Esophagus squamous epithelium (tissue), 5 donors: ENCODE measurements around the gene PTPN21. TPM values are rescaled to one million over a fixed set of nuclear protein-coding genes. Genes with fewer than 3 reads are reported as not detected.

Source experiments
- DNase-seq: peaks from one replicate; lab custom pipeline; 2025; lab: John Stamatoyannopoulos, UW
- H3K27ac ChIP-seq, 4 donors: fragments of 200-600 bp; sonication (generic); one replicate each; pipeline ENCODE4 v1.5.1; 2016 to 2019; ENCODE audit warnings: mild to moderate bottlenecking in 1 of 4
- H3K27me3 ChIP-seq, 4 donors: fragments of 200-600 bp; sonication (generic); 1 replicate in 3 of 4; 2 replicates in 1 of 4; pipeline versions ENCODE4 v1.5.1 to v1.6.0; 2017 to 2021; ENCODE audit warnings: antibody characterized with exemption in 1 of 4
- H3K36me3 ChIP-seq, 3 donors: fragments of 200-600 bp; sonication (generic); one replicate each; pipeline ENCODE4 v1.5.1; 2016 to 2019
- H3K4me1 ChIP-seq, 3 donors: fragments of 200-600 bp; sonication (generic); one replicate each; pipeline ENCODE4 v1.5.1; 2017 to 2019
- H3K4me3 ChIP-seq, 4 donors: fragments of 200-600 bp; sonication (generic); 1 replicate in 3 of 4; 2 replicates in 1 of 4; pipeline ENCODE4 v1.5.1; 2016 to 2019; ENCODE audit warnings: mild to moderate bottlenecking in 2 of 4, moderate library complexity in 1 of 4
- H3K9me3 ChIP-seq, 3 donors: fragments of 200-600 bp; sonication (generic); one replicate each; pipeline ENCODE4 v1.5.1; 2016 to 2019
- CTCF ChIP-seq, 6 experiments: fragments of 450-650 bp in 4 of 6; fragments of 200-600 bp in 2 of 6; sonication (generic) in 2 of 6; IDR thresholded peaks; one replicate each; pipeline ENCODE4 v1.5.1; 2016 to 2019; ENCODE audit warnings: antibody characterized with exemption in 6 of 6, mild to moderate bottlenecking in 4 of 6, moderate library complexity in 4 of 6
- POLR2A ChIP-seq, 4 donors: fragments of 450-650 bp; IDR thresholded peaks; one replicate each; pipeline ENCODE4 v1.6.1; 2017; ENCODE audit warnings: antibody characterized with exemption in 4 of 4, mild to moderate bottlenecking in 4 of 4, moderate library complexity in 3 of 4
- WGBS, 2 donors: methylation state at CpG; one replicate each; pipeline ENCODE4 v1.1.5; 2018; 5-methylcytosine and 5-hydroxymethylcytosine counted together
- intact Hi-C: fragments of 100-400 bp; cut with DNase I; formaldehyde crosslinking; loops from one replicate; pipeline ENCODE4 v1.15.0; 2022
- total RNA-seq, 4 donors: library from RNA; depleted of rRNA; stranded (reverse); fragments of >200 nt; gene quantifications; one replicate each; pipeline ENCODE4 v1.1.0, GENCODE V29; 2016
- donor health status: DM: yes; HTN: yes; CAD: no.

Gene PTPN21
- 10 to 100 TPM in 1 of 4 donors, 1 to 10 TPM in 3; 4.7 to 14.5 (median 6.1) TPM for total RNA-seq

- Histone ChIP-seq H3K4me3 (peak within 1 kb of the TSS; percentile 60 to 89 (median 74)), H3K27ac (peak within 1 kb of the TSS; percentile 84 to 94 (median 92)), H3K27me3 (peaks cover 0 to 3% (median 0%) of the 10 kb centered on the region in 4 donors), H3K9me3 (no peaks in the 10 kb centered on the region), H3K4me1 (peaks cover 7 to 56% (median 9%) of the 10 kb centered on the region in 3 donors), H3K36me3 (peaks cover 0 to 8% (median 0%) of the 10 kb centered on the region in 3 donors)
- no peak for DNase-seq
- intact Hi-C loops: loop anchor here (10.0 kb wide), 1 partner anchor 60 kb away; no protein-coding TSS in a partner anchor
- TF ChIP-seq CTCF (IDR thresholded peaks at IDR 0.05): peak in 1 of 6 experiments; percentile 5
- peak in 2 of 4 donors; percentile 15 to 45 for TF ChIP-seq POLR2A (IDR thresholded peaks at IDR 0.05)
- 0 to 1% methylated on average over 20 to 23 of the region's 103 CpGs for WGBS, 2 donors
Observed at GRCh38 chr14:88554457-88555286, at the start of gene PTPN21. Gene PTPN21 (minus strand): TSS chr14:88555007. CDS start chr14:88550417, 4,590 bp downstream.

- Histone ChIP-seq H3K27me3 (no peaks in the 10 kb centered on the region), H3K27ac (no peak overlapping the region), H3K4me3 (no peak overlapping the region), H3K9me3 (no peaks in the 10 kb centered on the region), H3K4me1 (no peaks in the 10 kb centered on the region), H3K36me3 (peaks cover 13 to 100% (median 18%) of the 10 kb centered on the region in 3 donors)
- TF ChIP-seq CTCF (IDR thresholded peaks at IDR 0.05) (no peak), POLR2A (IDR thresholded peaks at IDR 0.05) (no peak)
- intact Hi-C loops: no loop called here
- no peak for DNase-seq
Observed at GRCh38 chr14:88604212-88604611, 49.4 kb upstream of the PTPN21 start.

- no peak for DNase-seq
- H3K36me3 ChIP-seq: peaks cover 4 to 100% (median 17%) of the 10 kb centered on the region in 3 donors
- no peak overlapping the region for H3K4me3 ChIP-seq
- TF ChIP-seq CTCF (IDR thresholded peaks at IDR 0.05): no peak
- no peak for TF ChIP-seq POLR2A (IDR thresholded peaks at IDR 0.05)
- H3K9me3 ChIP-seq: no peaks in the 10 kb centered on the region
- no peak overlapping the region for H3K27ac ChIP-seq
- no peaks in the 10 kb centered on the region for H3K4me1 ChIP-seq
- intact Hi-C loops: no loop called here
- H3K27me3 ChIP-seq: no peaks in the 10 kb centered on the region
- 64 to 77% methylated on average over 10 of the region's 10 CpGs for WGBS, 2 donors
Observed at GRCh38 chr14:88599761-88600439, 45.1 kb upstream of the PTPN21 start.

GRCh38 chr14:88599326-88599725 is 44.5 kb upstream of the PTPN21 start:
- 86 to 87% methylated on average over 8 of the region's 8 CpGs for WGBS, 2 donors
- Histone ChIP-seq H3K4me1 (no peaks in the 10 kb centered on the region), H3K4me3 (no peak overlapping the region), H3K27ac (no peak overlapping the region), H3K9me3 (no peaks in the 10 kb centered on the region), H3K36me3 (peaks cover 4 to 100% (median 17%) of the 10 kb centered on the region in 3 donors), H3K27me3 (no peaks in the 10 kb centered on the region)
- TF ChIP-seq POLR2A (IDR thresholded peaks at IDR 0.05) (no peak), CTCF (IDR thresholded peaks at IDR 0.05) (no peak)
- intact Hi-C loops: no loop called here
- DNase-seq: no peak
